Muscle of back (tissue), 13 donors: ENCODE measurements around the gene NOL8. TPM values are rescaled to one million over a fixed set of nuclear protein-coding genes. Genes with fewer than 3 reads are reported as not detected.
A peak's percentile ranks its signal among the peaks of the same experiment; 100 is the strongest.

Source experiments
- DNase-seq, 3 donors: peaks; one replicate each; pipeline versions ENCODE4 v3.0.0 to v3.0.0-alpha.2; 2013
- long read RNA-seq, 9 donors: transcript quantifications; one replicate each; lab custom pipeline, GENCODE V29; 2026
- polyA plus RNA-seq, 10 donors: library from polyadenylated mRNA; unstranded; fragments of 120-200 nt; gene quantifications; one replicate each; pipeline ENCODE4 v1.2.1, GENCODE V29; 2013; ENCODE audit not compliant: insufficient read length in 10 of 10

NOL8 gene
- 10 to 100 TPM; 21.0 to 37.4 (median 25.5) TPM for polyA plus RNA-seq
- long read RNA-seq, donor 1, result 0 reads
- long read RNA-seq, donor 2, result 0 reads
- long read RNA-seq, donor 3, result 0 reads
- long read RNA-seq, donor 4, result 0 reads
- long read RNA-seq, donor 5, partial matches to known transcripts, result 0 of 1 reads
- long read RNA-seq, donor 5, other reads (novel, unspliced or antisense), result 0 of 1 reads
- long read RNA-seq, donor 6, partial matches to known transcripts, result 0 of 1 reads
- long read RNA-seq, donor 6, other reads (novel, unspliced or antisense), result 0 of 1 reads
- long read RNA-seq, donor 7, partial matches to known transcripts, result 0 of 2 reads
- long read RNA-seq, donor 7, other reads (novel, unspliced or antisense), result 0 of 2 reads
- long read RNA-seq, donor 8, partial matches to known transcripts, result 0 of 1 reads
- long read RNA-seq, donor 8, other reads (novel, unspliced or antisense), result 0 of 1 reads
- long read RNA-seq, donor 9, result 0 reads

DNA sequence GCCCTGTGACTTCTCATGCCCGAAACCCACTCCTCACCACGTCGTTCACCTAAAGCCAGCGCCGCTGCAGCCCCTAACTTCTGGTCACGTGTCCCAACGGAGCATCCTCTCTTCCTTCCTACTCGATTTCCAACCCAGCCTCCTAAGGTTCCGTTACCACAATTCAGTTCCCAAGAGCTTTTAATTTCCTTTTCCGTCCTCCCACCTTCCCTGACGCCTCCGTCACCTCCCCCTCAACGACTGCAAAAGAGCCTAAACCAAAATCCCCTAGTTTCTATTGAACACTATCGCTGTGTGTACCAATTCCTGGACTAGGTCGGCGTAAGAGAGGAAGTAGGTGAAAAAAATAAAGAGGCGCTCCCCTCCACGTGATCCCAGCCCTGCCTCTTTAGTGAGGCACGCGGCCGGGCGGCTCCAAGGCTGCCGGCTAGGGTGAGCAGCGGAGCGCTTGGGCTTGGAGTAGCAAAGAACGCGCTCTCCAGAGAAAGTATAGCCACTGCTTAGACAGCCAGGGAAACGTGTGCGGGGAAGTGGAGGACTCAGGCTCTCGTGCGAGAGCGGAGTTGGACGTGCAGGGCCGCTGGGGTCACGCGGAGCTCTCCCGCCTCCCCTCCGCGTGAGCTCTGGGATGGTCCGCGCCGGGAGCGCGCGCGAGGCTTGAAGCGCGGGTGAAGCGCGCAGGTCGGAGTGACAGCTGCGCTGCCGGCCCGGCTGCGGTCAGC lies at the start of gene NOL8, which contains the start of gene CENPP:
Gene NOL8 (minus strand): TSS at position 82 of the 722 bp plus-strand sequence. CDS start 1,189 bp downstream, outside the sequence.
Gene CENPP (plus strand): TSS at position 685 of the 722 bp plus-strand sequence.
- DNase-seq, result peak; percentile 93 to 99 (median 94)

DNA sequence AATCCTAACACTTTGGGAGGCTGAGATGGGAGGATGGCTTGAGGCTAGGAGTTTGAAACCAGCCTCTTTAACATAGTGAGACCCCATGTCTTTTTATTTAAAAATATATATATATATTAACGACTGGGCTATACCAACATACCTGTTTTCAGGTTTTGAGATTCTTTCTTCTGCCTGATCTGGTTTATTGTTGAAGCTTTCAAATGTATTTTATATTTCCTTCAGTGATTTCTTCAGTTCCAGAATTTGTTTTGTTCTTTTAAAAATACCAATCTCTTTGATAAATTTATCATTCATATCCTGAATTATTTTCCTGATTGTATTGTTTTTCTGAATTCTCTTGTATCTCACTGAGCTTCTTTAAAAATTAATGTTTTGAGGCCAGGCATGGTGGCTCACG lies 48.0 kb upstream of the NOL8 start:
- DNase-seq, result no peak

DNA sequence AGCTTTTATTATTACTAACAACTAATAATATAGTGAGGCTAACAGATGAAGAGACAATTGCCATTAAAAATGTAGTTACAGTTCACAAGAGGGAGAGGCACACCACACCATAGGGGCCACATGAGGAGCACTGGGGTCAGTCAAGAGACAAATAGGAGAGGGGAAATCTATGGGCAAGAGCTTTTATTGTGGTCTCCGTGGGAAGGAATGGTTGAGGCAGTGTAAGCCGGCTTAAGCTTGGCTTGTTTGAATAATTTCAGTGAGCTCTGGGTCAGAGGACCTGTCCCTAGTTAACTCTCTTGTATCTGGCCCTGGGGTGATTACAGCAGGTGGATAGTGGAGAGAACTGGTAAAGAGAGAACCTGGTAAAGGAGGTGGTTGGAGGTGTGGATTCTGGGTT lies 43.9 kb upstream of the NOL8 start:
- DNase-seq, result no peak

GRCh38 chr9:92360083-92360482 lies 34.9 kb upstream of the NOL8 start:
- DNase-seq, result no peak

DNA sequence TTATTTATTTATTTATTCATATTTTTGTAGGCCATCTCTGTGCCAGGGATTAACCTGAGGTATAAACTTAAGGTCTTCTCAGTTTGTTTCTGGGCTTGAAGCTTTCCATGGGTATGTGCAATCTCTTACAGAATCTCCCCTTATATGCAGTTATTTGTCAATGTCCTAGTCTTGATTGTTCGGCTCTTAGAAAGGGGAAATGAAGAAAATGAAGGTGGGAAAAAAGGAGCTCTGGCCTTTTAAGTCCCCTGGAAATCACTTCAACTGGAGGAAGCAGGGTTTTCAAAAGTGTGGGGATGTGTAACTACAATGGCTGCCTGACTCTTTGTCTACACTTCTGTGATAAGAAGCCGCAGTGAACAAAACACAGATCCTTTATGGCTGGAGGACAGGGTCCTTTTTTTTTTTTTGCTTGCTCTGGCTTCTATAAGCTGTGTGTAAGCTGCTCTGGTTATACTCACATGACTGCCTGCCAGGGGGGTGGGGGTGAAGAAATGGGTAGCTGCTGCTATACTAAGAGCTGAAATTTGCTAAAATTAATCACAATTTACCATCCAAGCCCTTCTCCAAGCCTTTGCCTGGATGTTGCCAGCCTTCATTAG lies 34.3 kb upstream of the NOL8 start:
- DNase-seq, result peak in 1 of 3 donors; percentile 40

DNA sequence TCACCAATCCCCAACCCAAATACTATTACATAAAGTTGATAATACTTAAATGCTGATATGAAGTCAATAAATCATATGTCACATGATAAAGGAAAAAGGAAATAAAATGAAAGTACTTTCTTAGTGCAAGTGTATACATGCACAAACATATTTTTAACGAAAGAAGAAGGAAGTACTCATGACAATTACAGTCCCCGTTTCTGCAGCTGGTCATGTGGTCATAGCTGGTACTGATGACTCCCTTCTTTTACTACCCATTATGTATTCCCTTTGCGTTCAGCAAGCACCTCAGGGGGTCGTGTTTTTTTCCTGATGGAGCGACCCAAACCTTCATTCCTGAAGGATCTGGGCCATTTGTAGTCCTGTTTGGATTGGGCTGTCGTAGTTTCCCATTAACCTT lies 27.9 kb upstream of the NOL8 start:
- no peak for DNase-seq

GRCh38 chr9:92350740-92351133 lies 25.6 kb upstream of the NOL8 start:
- no peak for DNase-seq

- peak; percentile 87 to 95 (median 88) for DNase-seq
Observed at GRCh38 chr9:92349771-92350739, 24.9 kb upstream of the NOL8 start.

DNA sequence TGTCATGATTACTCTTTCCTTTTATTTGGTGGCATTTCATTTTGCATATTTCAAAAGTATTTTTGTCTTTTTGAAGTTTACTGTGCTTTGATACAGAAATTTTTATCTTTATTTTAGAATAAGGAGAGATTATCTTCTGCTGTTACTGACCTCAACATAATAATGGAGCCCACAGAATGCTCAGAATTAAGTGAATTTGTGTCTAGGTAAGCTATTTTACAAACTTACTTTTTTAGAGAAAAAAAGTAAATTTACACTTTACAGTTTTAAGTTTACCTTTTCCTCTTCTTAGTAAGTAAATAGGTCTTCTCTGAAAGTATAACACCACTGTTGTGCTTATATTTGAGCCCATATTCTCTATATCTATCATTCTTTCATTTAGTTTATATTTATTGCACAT lies 20.4 kb upstream of the NOL8 start:
- DNase-seq, result no peak

GRCh38 chr9:92342825-92343488 lies 17.8 kb upstream of the NOL8 start:
- DNase-seq, result no peak

DNA sequence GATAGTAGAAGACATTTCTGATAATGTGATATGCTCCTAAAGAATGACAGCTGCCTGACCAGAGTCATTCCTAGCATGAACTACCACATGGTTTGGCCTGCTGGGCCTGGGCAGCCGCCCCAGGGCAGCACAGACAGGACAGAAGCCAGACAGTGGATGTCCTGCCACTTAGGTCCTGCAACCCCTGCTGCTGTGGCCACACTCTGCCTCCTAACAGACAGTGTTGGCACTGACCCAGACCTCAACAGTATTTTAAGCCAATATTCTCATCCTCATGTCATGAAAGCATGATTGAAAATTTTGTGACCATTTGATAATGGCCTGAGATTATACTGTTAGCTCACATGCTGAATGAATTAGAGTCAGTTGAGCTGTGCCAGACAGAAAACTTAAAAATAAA lies 16.4 kb upstream of the NOL8 start:
- no peak for DNase-seq

DNA sequence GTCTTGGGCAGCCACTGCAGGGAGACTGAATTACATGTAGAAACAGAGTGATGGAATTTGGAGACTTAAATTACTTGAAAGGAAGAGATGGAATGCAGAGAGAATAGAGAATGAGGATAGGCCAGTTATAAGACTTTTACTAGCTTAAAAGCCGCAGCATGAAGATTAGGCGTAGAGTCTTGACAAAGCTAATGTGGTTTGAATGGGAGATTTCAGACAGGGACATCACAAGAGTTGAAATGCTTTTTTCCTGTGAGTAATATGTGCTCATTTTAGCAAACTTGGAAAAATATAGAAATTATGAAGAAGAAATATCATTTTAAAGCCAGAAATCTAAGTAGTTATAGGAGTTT lies 8.1 kb upstream of the NOL8 start:
- no peak for DNase-seq

GRCh38 chr9:92332577-92333281 lies 7.6 kb upstream of the NOL8 start:
- DNase-seq, result peak in 1 of 3 donors; percentile 42

DNA sequence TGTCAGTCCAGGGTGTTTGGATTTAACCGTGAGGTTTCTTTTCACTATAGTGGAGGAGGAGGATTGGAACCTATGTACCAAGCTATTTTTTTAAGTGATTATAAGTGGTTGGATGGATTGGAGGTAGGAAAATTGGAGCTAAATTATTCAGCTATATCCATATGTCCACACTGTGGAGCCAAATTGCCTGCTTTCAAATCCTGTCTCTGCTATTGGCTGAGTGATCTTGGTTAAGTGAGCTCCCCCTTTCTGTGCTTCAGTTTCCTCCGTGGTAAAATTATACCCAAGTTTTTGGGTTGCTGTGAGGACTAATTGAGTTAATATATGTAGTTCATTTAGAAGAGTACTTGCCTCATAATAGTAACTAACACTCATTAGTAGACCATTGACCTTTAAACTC lies 3.1 kb upstream of the NOL8 start:
- DNase-seq, result peak; percentile 30 to 64 (median 34)

DNA sequence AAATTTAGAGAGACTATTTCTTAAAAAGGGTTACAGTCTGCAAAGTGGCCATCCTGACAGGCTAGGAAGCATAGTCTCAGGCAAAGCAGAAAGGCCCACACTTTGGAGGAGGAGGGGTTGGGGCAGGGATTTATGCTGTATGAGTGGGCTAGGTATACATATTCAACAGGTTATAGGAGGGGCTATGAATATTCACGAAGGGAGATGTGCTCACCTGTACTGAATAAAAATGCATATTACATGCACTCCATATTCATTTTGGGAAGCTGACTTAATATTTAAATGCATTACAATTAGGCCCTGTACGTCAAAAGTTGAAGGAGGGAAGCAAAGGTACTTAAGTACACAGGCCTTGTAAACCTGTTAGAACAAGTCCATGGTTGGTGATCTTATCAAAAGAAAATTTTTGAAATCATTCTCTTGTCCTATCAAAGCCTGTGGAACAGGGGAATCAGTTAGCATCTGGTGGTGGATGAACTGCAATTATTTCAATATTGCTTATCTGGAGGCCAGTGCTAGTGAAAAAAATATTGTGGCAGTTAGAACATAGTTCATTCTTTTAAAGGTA lies 2.2 kb upstream of the NOL8 start:
- no peak for DNase-seq

DNA sequence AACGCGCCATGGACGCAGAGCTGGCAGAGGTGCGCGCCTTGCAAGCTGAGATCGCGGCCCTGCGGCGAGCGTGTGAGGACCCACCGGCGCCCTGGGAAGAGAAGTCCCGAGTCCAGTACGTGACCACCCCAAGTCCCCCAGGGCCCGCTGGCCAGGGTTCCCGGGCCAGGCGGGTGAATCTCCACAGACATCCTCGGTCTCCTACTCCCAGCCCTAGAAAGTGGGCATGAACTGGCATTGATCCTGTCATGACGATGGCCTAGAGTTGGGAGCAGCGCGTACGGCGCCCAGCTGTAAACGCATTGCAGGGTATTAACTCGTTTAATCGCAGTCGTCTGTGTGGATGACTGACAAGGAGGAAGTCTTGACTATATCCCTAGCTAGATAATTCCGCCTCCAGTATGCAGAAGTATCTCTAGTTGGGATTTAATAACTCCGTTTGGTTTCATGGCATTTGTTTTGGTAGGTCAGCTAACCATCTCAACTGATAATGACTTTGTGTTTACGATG lies 896 bp upstream of the NOL8 start:
- DNase-seq, result no peak

DNA sequence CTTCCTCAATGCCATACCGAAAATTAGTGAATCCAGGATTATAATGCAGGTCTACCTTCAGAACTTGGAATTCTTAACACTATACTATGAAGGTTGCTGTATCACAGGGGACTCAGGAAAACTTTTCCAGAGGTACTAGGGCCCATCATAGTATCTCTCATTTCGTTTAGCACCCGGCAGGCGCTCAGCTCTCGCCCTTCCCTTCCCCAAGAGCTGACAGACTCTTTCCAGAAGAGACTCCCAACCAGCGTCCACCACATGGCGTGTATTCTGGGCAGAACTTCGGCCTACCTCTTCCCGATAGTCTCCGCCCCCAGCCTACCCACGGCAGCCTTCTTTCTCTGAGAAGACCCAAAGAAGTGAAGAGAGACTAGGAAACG lies 271 bp downstream of the NOL8 start:
- peak in 1 of 3 donors; percentile 25 for DNase-seq

DNA sequence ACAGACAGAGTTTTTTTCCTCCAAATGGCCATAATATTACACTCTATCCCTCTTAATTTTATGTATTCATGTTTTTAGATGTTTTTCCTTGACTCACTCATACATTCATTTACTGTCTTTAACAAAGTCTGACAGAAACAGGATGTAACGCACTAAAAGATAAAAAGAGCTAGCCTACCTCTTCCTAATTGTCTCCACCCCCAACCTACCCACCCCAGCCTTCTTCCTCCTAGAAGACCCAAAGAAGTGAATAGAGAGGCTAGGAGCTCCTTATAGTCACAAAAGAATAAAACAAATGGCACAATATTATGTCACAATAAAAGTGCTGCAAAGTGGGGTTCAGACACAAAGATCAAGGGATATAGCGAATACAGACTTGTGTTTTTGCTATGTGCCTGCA lies 719 bp downstream of the NOL8 start:
- no peak for DNase-seq

- no peak for DNase-seq
Observed at GRCh38 chr9:92315456-92315855, 9.7 kb downstream of the NOL8 start.

GRCh38 chr9:92313624-92314012 lies 11.5 kb downstream of the NOL8 start:
- DNase-seq, result no peak
